ENCODE results near the gene PDZD4.

PDZD4 gene

GRCh38 chrX:153867139-153867538 is 36.8 kb upstream of the PDZD4 start:
- H3K4me3 ChIP-seq (replicated peaks; ENCODE audit: low read depth, low read length), result no peak overlapping the region
- TF ChIP-seq CTCF (IDR thresholded peaks at IDR 0.05; ENCODE audit: low read length, missing control alignments), result no peak
- DNase-seq (ENCODE audit: low read depth), result no peak

- no peak for TF ChIP-seq CTCF (IDR thresholded peaks at IDR 0.05; ENCODE audit: low read length, missing control alignments)
- DNase-seq (ENCODE audit: low read depth), result no peak
- H3K4me3 ChIP-seq (replicated peaks; ENCODE audit: low read depth, low read length), result no peak overlapping the region
Measured at GRCh38 chrX:153866302-153867019, 36.1 kb upstream of the PDZD4 start.

GRCh38 chrX:153865685-153866084 is 35.3 kb upstream of the PDZD4 start:
- no peak overlapping the region for H3K4me3 ChIP-seq (replicated peaks; ENCODE audit: low read depth, low read length)
- TF ChIP-seq CTCF (IDR thresholded peaks at IDR 0.05; ENCODE audit: low read length, missing control alignments), result no peak
- DNase-seq (ENCODE audit: low read depth), result no peak

- no peak for TF ChIP-seq CTCF (IDR thresholded peaks at IDR 0.05; ENCODE audit: low read length, missing control alignments)
- DNase-seq (ENCODE audit: low read depth), result no peak
- H3K4me3 ChIP-seq (replicated peaks; ENCODE audit: low read depth, low read length), result no peak overlapping the region
Measured at GRCh38 chrX:153865321-153865580, 34.9 kb upstream of the PDZD4 start.

GRCh38 chrX:153864561-153865320 is 34.4 kb upstream of the PDZD4 start:
- no peak overlapping the region for H3K4me3 ChIP-seq (replicated peaks; ENCODE audit: low read depth, low read length)
- no peak for DNase-seq (ENCODE audit: low read depth)
- no peak for TF ChIP-seq CTCF (IDR thresholded peaks at IDR 0.05; ENCODE audit: low read length, missing control alignments)

GRCh38 chrX:153864101-153864500 is 33.8 kb upstream of the PDZD4 start:
- no peak overlapping the region for H3K4me3 ChIP-seq (replicated peaks; ENCODE audit: low read depth, low read length)
- no peak for DNase-seq (ENCODE audit: low read depth)
- no peak for TF ChIP-seq CTCF (IDR thresholded peaks at IDR 0.05; ENCODE audit: low read length, missing control alignments)

All from fibroblast of pulmonary artery (primary cell).